ENCODE data around the gene TTC12. TPM values are rescaled to one million over a fixed set of nuclear protein-coding genes. Genes with fewer than 3 reads are reported as not detected.

Gene TTC12
- total and polyA plus RNA-seq, 2 of the 13 experiments (the other 11 are each of a cell fraction or from before 2014, with no cell fraction given) = 5.4 to 11.6 TPM

DNA sequence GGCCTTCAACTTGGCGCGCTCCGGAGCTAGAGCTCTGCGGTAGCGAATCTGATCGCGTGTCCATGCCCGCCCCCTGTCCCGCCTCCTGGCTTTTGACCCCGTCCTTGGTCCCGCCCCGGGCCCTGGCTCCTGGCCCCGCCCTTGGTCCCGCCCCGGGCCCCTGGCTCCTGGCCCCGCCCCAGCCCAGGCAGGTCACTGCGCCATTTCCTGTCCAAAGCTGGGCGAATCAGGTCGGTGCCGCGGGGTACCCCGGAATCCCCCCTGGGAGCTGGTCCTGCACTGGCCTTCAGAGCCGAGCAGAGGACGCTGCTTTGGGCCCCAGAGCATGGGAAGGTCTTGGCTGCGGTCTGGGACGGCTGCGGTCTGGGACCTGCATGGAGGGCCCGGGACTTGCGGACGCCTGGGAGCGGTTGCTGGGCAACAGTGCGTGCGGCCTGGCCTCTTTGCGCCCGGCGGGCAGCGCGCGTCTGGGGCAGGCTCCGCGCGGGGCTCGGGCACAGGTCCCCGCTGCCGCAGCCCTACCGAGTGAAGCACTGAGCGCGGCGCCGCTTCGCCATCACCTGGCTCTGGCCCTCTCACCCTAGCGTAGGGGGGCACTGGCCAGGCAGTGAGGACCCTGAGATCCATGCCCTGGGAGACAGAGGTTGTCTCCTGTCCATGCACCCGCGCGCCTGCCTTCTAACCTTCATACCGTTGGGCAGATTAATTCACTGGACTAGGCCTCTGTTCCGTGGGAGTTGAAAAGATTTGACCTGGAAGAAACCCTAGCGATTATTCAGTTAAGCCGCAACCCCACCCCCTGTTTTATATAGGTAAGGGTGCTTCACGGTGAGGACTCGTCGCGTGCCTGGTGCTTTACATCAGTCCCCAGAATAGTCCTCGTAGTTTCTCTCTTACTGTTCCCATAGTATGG, at the start of gene TTC12 (continued):
- TF ChIP-seq ZKSCAN8 (CRISPR knock-in tag; IDR thresholded peaks at IDR 0.05; ENCODE audit: borderline replicate concordance) (peak; percentile 46; the same call in 1 of the 2 replicates), ZNF337 (CRISPR knock-in tag; IDR thresholded peaks at IDR 0.05; ENCODE audit: borderline replicate concordance, low read depth) (no peak), IKZF5 (CRISPR knock-in tag; IDR thresholded peaks at IDR 0.05) (no peak; the same call in none of the 2 replicates), KAT7 (CRISPR knock-in tag; IDR thresholded peaks at IDR 0.05; ENCODE audit: borderline replicate concordance) (peak; percentile 84; the same call in 1 of the 2 replicates), SUZ12 (IDR thresholded peaks at IDR 0.05; ENCODE audit: low read depth, low read length) (no peak), TAF15 (IDR thresholded peaks at IDR 0.05; ENCODE audit: low read depth, low read length, poor library complexity, severe bottlenecking) (no peak), NFYC (CRISPR knock-in tag; IDR thresholded peaks at IDR 0.05) (peak; percentile 48; the same call in 1 of the 2 replicates), RXRA (CRISPR knock-in tag; IDR thresholded peaks at IDR 0.05) (peak; percentile 81), ZNF274 (CRISPR knock-in tag; IDR thresholded peaks at IDR 0.05) (no peak), ZNF768 (CRISPR knock-in tag; IDR thresholded peaks at IDR 0.05) (peak; percentile 73; the same call in 1 of the 2 replicates), ZNF709 (CRISPR knock-in tag; IDR thresholded peaks at IDR 0.05) (0 out of 2 replicates have a peak, but pooled peaks have one; percentile 69), NFATC3 (CRISPR knock-in tag; IDR thresholded peaks at IDR 0.05) (no peak), PRDM15 (CRISPR knock-in tag; IDR thresholded peaks at IDR 0.05) (no peak), ZNF691 (CRISPR knock-in tag; IDR thresholded peaks at IDR 0.05; ENCODE audit: borderline replicate concordance, low read depth) (no peak), ZNF446 (CRISPR knock-in tag; IDR thresholded peaks at IDR 0.05) (no peak), ZNF883 (CRISPR knock-in tag; IDR thresholded peaks at IDR 0.05; ENCODE audit: not compliant biosample characterization) (peak; percentile 67), CC2D1A (CRISPR knock-in tag; IDR thresholded peaks at IDR 0.05) (no peak), XBP1 (CRISPR knock-in tag; IDR thresholded peaks at IDR 0.05) (no peak), HMG20A (CRISPR knock-in tag; IDR thresholded peaks at IDR 0.05; ENCODE audit: borderline replicate concordance) (no peak)
- TF ChIP-seq, protein P1, sequence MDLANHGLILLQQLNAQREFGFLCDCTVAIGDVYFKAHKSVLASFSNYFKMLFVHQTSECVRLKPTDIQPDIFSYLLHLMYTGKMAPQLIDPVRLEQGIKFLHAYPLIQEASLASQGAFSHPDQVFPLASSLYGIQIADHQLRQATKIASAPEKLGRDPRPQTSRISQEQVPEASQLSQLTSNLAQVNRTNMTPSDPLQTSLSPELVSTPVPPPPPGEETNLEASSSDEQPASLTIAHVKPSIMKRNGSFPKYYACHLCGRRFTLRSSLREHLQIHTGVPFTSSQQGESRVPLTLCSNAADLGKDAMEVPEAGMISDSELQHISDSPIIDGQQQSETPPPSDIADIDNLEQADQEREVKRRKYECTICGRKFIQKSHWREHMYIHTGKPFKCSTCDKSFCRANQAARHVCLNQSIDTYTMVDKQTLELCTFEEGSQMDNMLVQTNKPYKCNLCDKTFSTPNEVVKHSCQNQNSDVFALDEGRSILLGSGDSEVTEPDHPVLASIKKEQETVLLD (CRISPR knock-in tag; IDR thresholded peaks at IDR 0.05; ENCODE audit: low read depth) = no peak
- TF ChIP-seq, protein P2, sequence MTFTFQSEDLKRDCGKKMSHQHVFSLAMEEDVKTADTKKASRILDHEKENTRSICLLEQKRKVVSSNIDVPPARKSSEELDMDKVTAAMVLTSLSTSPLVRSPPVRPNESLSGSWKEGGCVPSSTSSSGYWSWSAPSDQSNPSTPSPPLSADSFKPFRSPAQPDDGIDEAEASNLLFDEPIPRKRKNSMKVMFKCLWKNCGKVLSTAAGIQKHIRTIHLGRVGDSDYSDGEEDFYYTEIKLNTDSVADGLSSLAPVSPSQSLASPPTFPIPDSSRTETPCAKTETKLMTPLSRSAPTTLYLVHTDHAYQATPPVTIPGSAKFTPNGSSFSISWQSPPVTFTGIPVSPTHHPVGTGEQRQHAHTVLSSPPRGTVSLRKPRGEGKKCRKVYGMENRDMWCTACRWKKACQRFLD (CRISPR knock-in tag; IDR thresholded peaks at IDR 0.05; ENCODE audit: borderline replicate concordance) = 0 out of 2 replicates have a peak, but pooled peaks have one; percentile 31

Measured in HepG2 (cell line).